Measurements from ENCODE around the gene EIF5AL1. TPM values are rescaled to one million over a fixed set of nuclear protein-coding genes. Genes with fewer than 3 reads are reported as not detected.

EIF5AL1 gene
- total and polyA plus RNA-seq, 10 of the 15 experiments (the other 5 are each of a cell fraction or from before 2014, with no cell fraction given), result 0.02 to 8.3 (median 0.45) TPM; not detected in 1

DNA sequence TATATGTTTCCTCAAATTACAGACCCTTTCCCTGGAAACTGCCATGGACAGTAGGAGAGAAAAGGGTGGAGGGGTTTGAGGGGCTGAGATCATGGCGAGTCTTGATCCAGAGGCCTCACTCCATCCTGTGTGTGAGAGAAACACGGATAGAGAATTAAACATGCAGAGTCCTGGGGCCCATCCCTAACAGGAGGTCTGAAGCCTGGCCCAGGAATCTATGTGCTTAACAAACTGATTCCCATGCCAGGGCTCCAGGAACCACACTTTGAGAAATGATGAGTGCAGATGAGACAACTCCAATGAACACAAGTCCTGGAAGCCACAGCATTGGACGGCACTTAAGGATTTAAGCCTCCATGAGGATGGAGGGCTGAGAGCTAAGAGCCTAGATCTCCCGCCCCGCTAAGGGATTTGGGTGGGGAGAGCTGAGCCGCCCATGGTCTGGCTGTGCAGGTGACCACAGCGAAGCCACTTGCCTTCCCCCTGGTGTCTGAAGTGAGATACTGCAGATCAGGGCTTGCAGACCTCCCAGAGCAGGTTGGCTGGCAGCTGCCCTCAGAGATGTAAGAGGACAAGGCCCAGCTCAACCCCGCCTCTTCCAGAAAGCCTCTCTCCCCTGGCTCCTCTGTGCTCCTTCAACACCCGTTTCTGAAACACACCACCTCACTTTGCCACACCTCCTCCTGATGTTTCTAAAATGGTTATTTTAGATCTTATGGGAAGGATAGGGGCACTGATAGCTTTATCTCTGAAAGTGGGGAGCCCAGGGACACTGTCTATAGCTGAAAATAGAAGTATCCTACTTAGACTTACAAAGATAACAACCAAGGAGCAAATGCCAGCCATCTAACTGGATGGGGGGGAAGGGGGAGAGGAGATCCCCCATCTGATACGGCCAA is 24.8 kb upstream of the EIF5AL1 start (continued):
- TF ChIP-seq NKRF (conservative IDR thresholded peaks at IDR 0.05) (no peak), BACH1 (IDR thresholded peaks at IDR 0.05; ENCODE audit: borderline replicate concordance) (no peak), RAD21 (IDR thresholded peaks at IDR 0.05; ENCODE audit: insufficient read depth, low read depth, low read length) (peak; percentile 66), HDAC6 (IDR thresholded peaks at IDR 0.05; ENCODE audit: unreplicated experiment) (no peak), CREM (IDR thresholded peaks at IDR 0.05; ENCODE audit: low read depth) (no peak), CBFB (IDR thresholded peaks at IDR 0.05; ENCODE audit: low read depth) (no peak), MXI1 (IDR thresholded peaks at IDR 0.05; ENCODE audit: low read depth, low read length) (no peak), MYC (IDR thresholded peaks at IDR 0.05; ENCODE audit: insufficient read depth, insufficient read length, insufficient replicate concordance, low read length, severe bottlenecking) (no peak), SMAD1 (IDR thresholded peaks at IDR 0.05; ENCODE audit: low read depth, partially characterized antibody) (no peak)

GRCh38 chr10:79488336-79488735 is 24.0 kb upstream of the EIF5AL1 start:
- Histone ChIP-seq H2AFZ (ENCODE audit: control insufficient read depth, low read depth, low read length) (no peak overlapping the region), H3K27me3 (replicated peaks in 1 of 2; ENCODE audit: control insufficient read depth in 2 of 2, insufficient read depth in 2 of 2, low read length in 1 of 2) (no peaks in the 10 kb centered on the region; a peak in 1 of 4 replicates), H3K36me3 (ENCODE audit: control insufficient read depth in 2 of 2, insufficient read depth in 2 of 2, low read length in 1 of 2) (no peaks in the 10 kb centered on the region), H3K4me1 (ENCODE audit: control insufficient read depth, insufficient read depth, low read length) (peaks cover 6% of the 10 kb centered on the region), H3K79me2 (ENCODE audit: control insufficient read depth, insufficient read depth, low read length) (no peaks in the 10 kb centered on the region), H4K20me1 (ENCODE audit: control insufficient read depth, insufficient read depth) (no peaks in the 10 kb centered on the region), H3K4me2 (ENCODE audit: control insufficient read depth, insufficient read depth) (no peak overlapping the region), H3K27ac (ENCODE audit: control insufficient read depth, insufficient read depth) (no peak overlapping the region), H3K9ac (ENCODE audit: control insufficient read depth, insufficient read depth, low read length) (no peak overlapping the region), H3K9me3 (replicated peaks; ENCODE audit: control insufficient read depth, insufficient read depth, low read length) (no peaks in the 10 kb centered on the region), H3K4me3 (no peak overlapping the region)
- ChIA-PET RAD21 (ENCODE audit: unreplicated experiment) (interaction anchor here (0.8 to 1.6 kb wide), 6 partner anchors 11 to 115 kb away, joined by 3 to 11 read pairs (median 4); no protein-coding TSS in a partner anchor), CTCF (interaction anchor here (0.7 to 6.6 kb wide), 16 partner anchors 8 to 134 kb away, joined by 3 to 100 read pairs (median 3); no protein-coding TSS in a partner anchor), SMC1A (ENCODE audit: uncharacterized antibody, unreplicated experiment) (interaction anchor here (0.6 to 4.5 kb wide), 6 partner anchors 15 to 165 kb away, joined by 3 to 36 read pairs (median 3); no protein-coding TSS in a partner anchor), POLR2A (no interaction called here)
- in situ Hi-C loops (cut with MboI), result no loop called here
- WGBS (ENCODE audit: insufficient coverage, insufficient replicate concordance, low lambda C conversion rate, missing lambda C conversion rate), result 85% methylated on average over 5 of the region's 5 CpGs
- no TSS peak for BruUV-seq (replicated peaks)
- no peak for ATAC-seq
- intact Hi-C loops (cut with micrococcal nuclease; ENCODE audit: unreplicated experiment), result no loop called here
- no peak for FAIRE-seq
- DNase-seq (ENCODE audit: low read depth, low spot score), result no peak
- TF ChIP-seq GATAD2B (conservative IDR thresholded peaks at IDR 0.05; ENCODE audit: low read depth), result no peak
- no peak for TF ChIP-seq ZBTB4 (CRISPR knock-in tag; IDR thresholded peaks at IDR 0.05)
- no peak for TF ChIP-seq SRF (IDR thresholded peaks at IDR 0.05; ENCODE audit: low read depth in 2 of 2, low read length in 2 of 2)
- TF ChIP-seq, protein P1, sequence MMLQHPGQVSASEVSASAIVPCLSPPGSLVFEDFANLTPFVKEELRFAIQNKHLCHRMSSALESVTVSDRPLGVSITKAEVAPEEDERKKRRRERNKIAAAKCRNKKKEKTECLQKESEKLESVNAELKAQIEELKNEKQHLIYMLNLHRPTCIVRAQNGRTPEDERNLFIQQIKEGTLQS (IDR thresholded peaks at IDR 0.05; ENCODE audit: borderline replicate concordance, extremely low read depth, low read depth, low read length), result no peak
- TF ChIP-seq NBN (IDR thresholded peaks at IDR 0.05), result no peak
- no peak for TF ChIP-seq SUZ12 (IDR thresholded peaks at IDR 0.05; ENCODE audit: unreplicated experiment)
